ENCODE results near the gene AGBL4.

GRCh38 chr1:48803474-48803873 lies 1220.3 kb downstream of the AGBL4 start:
- TF ChIP-seq CTCF (IDR thresholded peaks at IDR 0.05) (no peak), EP300 (IDR thresholded peaks at IDR 0.05) (no peak), POLR2A (IDR thresholded peaks at IDR 0.05) (no peak)
